SJSA1 (cell line): ENCODE results near the gene STRBP. TPM values are rescaled to one million over a fixed set of nuclear protein-coding genes. Genes with fewer than 3 reads are reported as not detected.
"Not testable (repeated sequence)": the region's sequence is repeated elsewhere in the genome, so short reads cannot be mapped to it uniquely, and the experiment has no call there.

ENCODE experiments used
- DNase-seq, 2 experiments: peaks; one replicate each; pipeline ENCODE4 v3.0.0-alpha.2; 2015 to 2020; ENCODE audit warnings: low spot score in 2 of 2, low read depth in 1 of 2
- H3K27ac ChIP-seq: fragments of 250-450 bp; sonication (Bioruptor Pico); 2 replicates; pipeline ENCODE4 v1.5.1; 2020; ENCODE audit warnings: mild to moderate bottlenecking, moderate library complexity
- H3K27me3 ChIP-seq: fragments of 250-450 bp; sonication (Bioruptor Pico); replicated peaks from 2 replicates; pipeline ENCODE4 v1.5.1; 2020; ENCODE audit warnings: mild to moderate bottlenecking, moderate library complexity
- H3K36me3 ChIP-seq: fragments of 250-450 bp; sonication (Bioruptor Pico); 2 replicates; pipeline ENCODE4 v1.5.1; 2020; ENCODE audit warnings: mild to moderate bottlenecking
- H3K4me1 ChIP-seq: fragments of 250-450 bp; sonication (Bioruptor Pico); replicated peaks from 2 replicates; pipeline ENCODE4 v1.6.1; 2021; ENCODE audit warnings: mild to moderate bottlenecking
- H3K4me3 ChIP-seq: fragments of 250-450 bp; sonication (Bioruptor Pico); 2 replicates; pipeline ENCODE4 v1.5.1; 2020; ENCODE audit warnings: mild to moderate bottlenecking
- H3K9me3 ChIP-seq: fragments of 250-450 bp; sonication (Bioruptor Pico); replicated peaks from 2 replicates; pipeline ENCODE4 v1.5.1; 2020; ENCODE audit warnings: mild to moderate bottlenecking
- total RNA-seq: library from RNA; depleted of rRNA; stranded (reverse); fragments of >200 nt; shearing (Covaris generic); gene quantifications from 2 replicates; pipeline ENCODE4 v1.2.3, GENCODE V29; 2014

The STRBP gene
- total RNA-seq, 1 experiment from 2014 or later = 5.3 TPM

DNA sequence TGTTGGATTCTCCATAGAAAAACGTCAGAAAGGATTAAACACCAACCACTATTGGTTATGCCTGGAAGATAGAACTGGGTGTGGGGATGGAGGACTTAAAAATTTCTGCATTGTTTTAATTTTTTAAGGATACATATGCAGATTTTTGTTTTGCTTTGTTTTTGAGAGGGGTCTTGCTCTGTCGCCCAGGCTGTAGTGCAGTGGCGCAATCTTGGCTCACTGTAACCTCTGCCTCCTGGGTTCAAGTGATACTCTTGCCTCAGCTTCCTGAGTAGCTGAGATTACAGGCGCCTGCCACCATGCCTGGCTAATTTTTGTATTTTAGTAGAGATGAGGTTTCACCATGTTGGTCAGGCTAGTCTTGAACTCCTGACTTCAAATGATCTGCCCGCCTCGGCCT lies 2.7 kb upstream of the STRBP start:
- not testable (repeated sequence) for DNase-seq, H3K4me1 ChIP-seq, H3K27ac ChIP-seq, H3K27me3 ChIP-seq, H3K36me3 ChIP-seq, H3K9me3 ChIP-seq, H3K4me3 ChIP-seq

DNA sequence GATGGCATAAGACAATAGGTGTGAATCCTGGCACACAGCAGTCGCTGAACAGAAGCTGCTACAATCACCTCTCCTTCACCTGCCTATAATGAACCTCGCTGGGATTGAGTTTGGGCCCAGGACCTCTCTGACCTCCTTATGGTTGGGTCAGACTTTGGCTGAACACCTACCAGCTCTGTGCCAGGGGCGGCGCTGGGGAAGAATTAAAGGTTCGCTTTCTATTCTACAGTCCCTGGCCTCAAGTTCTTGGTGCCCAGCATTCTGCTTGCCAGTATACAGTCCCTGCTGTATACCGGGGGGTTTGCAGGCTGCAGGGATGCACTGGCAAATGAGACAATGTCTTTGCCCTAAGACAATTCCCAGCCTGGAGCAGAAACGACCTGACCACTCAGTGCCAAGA lies 895 bp upstream of the STRBP start:
- no peak for DNase-seq
- no peak overlapping the region for H3K27ac ChIP-seq
- peaks cover 10% of the 10 kb centered on the region; the same call in 1 of the 2 replicates for H3K27me3 ChIP-seq
- H3K9me3 ChIP-seq = no peaks in the 10 kb centered on the region
- no peak overlapping the region for H3K4me3 ChIP-seq
- peaks cover 5% of the 10 kb centered on the region for H3K4me1 ChIP-seq
- no peaks in the 10 kb centered on the region for H3K36me3 ChIP-seq

DNA sequence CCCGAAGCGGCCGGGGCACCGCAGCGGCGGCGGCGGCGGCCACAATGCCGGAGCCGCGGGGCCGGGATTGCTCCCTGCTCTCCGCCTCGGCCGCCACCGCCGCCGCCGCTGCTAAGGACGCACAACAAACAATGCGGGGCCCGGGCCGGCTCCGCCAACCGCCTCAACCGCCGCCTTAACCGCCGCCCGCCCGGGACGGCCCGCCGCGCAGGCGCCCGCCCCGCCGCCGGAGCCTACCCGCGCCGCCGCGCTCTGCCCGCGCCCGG lies 254 bp downstream of the STRBP start:
- DNase-seq = no peak
- Histone ChIP-seq H3K4me1 (peaks cover 5% of the 10 kb centered on the region), H3K4me3 (peak overlapping the region; percentile 67), H3K27ac (no peak overlapping the region), H3K9me3 (no peaks in the 10 kb centered on the region), H3K27me3 (peaks cover 10% of the 10 kb centered on the region; the same call in 1 of the 2 replicates), H3K36me3 (no peaks in the 10 kb centered on the region)

DNA sequence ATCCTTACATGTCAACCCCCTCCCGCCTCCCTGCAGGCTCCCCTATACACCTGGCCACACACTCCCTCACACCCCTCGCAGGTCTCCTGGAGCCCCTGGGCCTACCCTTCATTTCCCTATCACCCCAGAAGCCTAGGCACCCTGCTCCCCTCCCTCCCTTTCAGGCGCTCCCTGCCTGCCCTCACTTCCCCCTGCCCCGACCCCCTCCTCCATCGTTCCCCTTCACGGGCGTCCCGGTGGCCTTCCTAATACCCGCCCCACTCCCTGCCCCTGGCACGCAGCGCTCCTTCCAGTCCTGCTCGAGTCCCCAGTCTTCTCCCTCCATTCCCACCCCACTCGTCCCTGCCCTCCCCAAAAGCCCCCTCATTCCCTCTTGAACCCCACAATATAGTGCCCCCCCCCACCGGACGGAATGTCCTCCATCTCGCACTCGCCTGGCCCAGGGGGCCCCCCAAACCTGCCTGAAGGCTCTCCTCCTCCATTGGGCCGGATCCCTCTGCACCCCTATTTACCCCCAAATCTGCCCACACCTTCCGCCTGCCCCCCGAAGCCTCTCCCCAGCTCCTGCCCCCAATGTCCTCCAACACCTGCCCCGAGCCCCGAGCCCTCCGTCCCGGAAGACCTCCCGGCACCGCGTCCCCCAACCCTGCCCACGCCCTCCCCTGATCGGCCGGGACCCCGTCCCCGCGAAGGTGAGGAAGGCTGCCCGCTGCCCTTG lies 746 bp downstream of the STRBP start:
- Histone ChIP-seq H3K4me3 (peak overlapping the region; percentile 67), H3K9me3 (no peaks in the 10 kb centered on the region), H3K27ac (no peak overlapping the region), H3K36me3 (no peaks in the 10 kb centered on the region), H3K27me3 (peaks cover 10% of the 10 kb centered on the region; the same call in 1 of the 2 replicates), H3K4me1 (peaks cover 5% of the 10 kb centered on the region)
- no peak for DNase-seq

DNA sequence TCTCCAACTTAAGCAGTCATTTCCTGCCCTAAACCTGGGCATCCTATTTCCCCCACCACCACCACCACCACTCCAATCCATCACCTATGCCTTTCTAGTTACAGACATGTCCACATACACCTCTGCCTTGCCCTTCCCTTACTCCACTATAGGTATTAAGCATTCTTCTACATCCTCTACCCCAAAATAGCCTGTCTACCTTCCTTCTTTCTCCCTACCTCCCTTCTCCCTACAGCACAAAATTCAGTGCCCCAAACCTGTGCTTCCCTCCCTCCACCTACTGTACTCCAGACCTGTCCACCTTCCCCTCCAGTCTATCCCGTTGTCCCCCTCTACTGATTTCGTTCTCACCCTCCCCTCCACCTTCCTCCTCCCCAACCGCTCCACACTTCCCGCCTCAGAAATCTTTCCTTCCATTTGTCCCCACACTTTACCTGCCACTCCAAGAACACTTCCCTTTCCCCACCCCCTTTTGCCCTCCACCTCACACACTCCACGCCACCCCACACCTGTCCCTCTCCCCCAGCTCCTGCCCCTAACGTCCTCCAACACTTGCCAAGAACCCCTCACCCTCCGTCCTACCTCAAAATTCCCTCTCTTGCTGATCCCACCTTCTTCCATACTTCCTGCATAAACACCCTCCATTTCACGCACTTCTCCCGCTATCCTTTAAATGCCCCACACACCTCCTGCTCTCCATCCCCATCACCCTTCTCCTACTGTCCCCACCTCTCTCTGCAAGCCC lies 1.6 kb downstream of the STRBP start:
- no peak for DNase-seq
- peaks cover 10% of the 10 kb centered on the region; the same call in 1 of the 2 replicates for H3K27me3 ChIP-seq
- H3K4me1 ChIP-seq = peaks cover 5% of the 10 kb centered on the region
- H3K27ac ChIP-seq = no peak overlapping the region
- no peak overlapping the region for H3K4me3 ChIP-seq
- no peaks in the 10 kb centered on the region for H3K36me3 ChIP-seq
- H3K9me3 ChIP-seq = no peaks in the 10 kb centered on the region

DNA sequence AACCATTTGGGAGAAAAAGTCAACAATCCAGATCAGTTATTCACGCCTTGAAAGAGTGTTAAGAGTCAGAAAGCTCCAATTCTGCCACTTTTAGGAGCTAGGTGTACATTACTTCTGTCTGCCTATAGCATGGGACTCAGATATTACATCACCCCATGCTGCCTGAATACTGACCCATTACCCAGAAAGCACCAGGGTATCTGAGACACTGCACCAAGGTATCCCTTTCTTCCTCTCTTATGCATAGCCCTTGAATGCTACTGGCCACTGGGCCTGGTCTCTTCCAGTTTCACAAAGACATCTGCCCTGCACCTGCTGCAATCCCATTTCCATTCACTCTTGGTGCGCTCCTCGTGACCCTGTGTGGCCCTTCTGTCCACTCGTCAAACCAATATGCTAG lies 2.6 kb downstream of the STRBP start:
- DNase-seq = no peak
- Histone ChIP-seq H3K4me1 (peaks cover 5% of the 10 kb centered on the region), H3K36me3 (no peaks in the 10 kb centered on the region), H3K27ac (no peak overlapping the region), H3K9me3 (no peaks in the 10 kb centered on the region), H3K27me3 (peaks cover 10% of the 10 kb centered on the region), H3K4me3 (no peak overlapping the region)

DNA sequence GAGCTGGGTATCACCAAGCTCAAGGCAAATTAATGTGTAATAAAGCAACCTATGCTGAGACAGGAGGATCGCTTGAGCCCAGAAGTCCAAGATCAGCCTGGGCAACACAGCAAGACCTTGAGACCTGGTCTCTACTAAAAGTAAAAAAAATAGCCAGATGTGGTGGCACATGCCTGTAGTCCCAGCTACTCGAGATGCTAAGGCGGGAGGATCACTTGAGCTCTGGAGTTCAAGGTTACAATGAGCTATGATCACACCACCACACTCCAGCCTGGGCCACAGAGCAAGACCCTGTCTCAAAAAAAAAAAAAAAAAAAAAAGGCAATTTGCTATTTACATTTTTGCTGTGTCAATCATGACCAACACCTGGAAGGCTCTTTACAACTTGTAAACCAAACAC lies 5.2 kb downstream of the STRBP start:
- Histone ChIP-seq H3K27me3 (peaks cover 10% of the 10 kb centered on the region), H3K27ac (no peak overlapping the region), H3K4me1 (no peaks in the 10 kb centered on the region), H3K36me3 (no peaks in the 10 kb centered on the region), H3K9me3 (no peaks in the 10 kb centered on the region), H3K4me3 (no peak overlapping the region)
- no peak for DNase-seq

DNA sequence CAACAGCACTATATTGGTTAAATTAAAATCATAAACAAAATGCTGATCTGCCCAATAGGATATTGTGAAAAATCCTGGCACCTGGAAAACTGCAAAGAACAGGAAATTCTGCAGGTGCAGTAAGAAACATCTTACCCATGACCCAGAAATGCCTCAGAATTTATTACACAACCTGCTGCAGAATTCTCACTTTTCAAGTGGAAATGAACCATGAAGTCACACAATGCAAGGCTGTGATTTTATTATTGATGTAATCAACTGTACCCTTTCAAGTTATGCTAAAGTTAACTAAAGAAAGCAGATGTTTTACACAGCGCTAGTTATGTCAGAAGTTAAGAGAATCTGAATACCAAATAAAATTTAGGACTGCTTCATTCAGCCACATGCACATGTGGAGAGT lies 6.0 kb downstream of the STRBP start:
- no peak for DNase-seq
- no peak overlapping the region for H3K27ac ChIP-seq
- H3K27me3 ChIP-seq = peaks cover 10% of the 10 kb centered on the region
- H3K9me3 ChIP-seq = no peaks in the 10 kb centered on the region
- no peaks in the 10 kb centered on the region for H3K36me3 ChIP-seq
- H3K4me3 ChIP-seq = no peak overlapping the region
- H3K4me1 ChIP-seq = no peaks in the 10 kb centered on the region

DNA sequence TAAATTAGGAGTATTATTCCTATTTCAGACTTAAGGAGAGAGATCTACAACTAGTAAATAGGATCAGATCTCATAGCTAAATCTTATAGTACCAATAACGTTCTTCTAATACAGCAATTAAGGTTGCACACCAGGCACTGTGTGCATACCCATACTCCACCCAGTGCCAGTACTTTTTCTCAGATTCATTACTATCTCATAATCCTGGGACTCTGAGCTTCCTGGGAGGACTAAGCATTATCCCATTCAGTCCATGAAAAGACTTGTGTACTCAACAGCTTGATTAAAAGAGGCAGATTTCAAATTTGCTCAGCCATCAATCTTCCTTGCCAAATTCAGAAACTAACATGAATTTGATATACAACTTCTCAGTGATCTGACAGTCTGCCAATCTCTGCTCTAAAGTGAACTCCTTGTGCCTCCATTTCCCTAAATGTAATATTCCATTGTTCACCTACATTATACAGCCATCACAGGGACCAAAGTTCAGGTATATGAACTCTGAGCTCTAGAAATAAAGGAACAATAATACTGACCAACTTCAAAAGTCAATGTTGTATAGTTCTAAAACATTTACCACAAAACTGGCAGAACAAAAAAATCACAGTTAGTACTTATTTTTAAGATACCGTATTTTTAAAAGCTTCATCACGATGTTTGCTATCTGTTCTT lies 7.2 kb downstream of the STRBP start:
- no peaks in the 10 kb centered on the region for H3K4me1 ChIP-seq
- H3K27ac ChIP-seq = no peak overlapping the region

DNA sequence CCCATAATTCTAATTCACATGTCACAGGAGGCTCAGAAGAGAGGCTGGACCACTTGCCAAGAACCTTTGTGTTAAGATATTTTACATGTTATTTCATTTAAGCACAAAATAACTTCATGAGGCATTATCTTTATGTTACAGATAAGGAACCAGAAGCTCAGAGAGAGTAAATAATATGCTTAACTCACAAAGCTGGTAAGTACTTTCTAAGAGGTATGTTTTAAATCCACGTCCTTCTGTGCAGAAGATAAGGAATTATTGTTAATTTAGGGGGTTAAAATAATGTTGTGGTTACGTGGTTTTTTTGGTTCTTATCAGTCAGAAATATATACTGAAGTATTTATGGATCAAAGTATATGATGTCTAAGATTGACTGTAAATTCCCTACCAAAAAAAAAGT lies 8.0 kb downstream of the STRBP start:
- Histone ChIP-seq H3K4me3 (no peak overlapping the region), H3K36me3 (no peaks in the 10 kb centered on the region), H3K4me1 (no peaks in the 10 kb centered on the region), H3K27me3 (peaks cover 1% of the 10 kb centered on the region), H3K27ac (no peak overlapping the region), H3K9me3 (no peaks in the 10 kb centered on the region)
- DNase-seq = no peak

More for the DNA sequence above, 7.2 kb downstream of the STRBP start:
- no peak overlapping the region for H3K4me3 ChIP-seq
- DNase-seq = no peak
- no peaks in the 10 kb centered on the region for H3K36me3 ChIP-seq
- H3K9me3 ChIP-seq = no peaks in the 10 kb centered on the region
- H3K27me3 ChIP-seq = peaks cover 6% of the 10 kb centered on the region

DNA sequence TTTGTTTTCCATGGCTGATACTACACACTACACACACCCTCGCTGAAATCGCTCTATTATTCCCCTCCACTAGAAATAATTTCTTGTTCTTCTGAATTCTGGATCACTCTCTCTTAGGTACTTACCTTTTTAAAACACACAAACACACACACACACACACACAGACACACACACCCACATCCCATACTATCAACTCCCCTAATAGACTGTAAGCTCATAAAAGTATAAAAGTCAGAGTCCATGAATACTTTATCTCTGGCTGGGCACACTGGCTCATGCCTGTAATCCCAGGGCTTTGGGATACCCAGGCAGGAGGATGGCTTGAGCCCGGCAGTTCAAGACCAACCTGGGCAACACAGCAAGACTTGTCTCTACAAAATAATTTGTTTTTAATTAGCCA lies 11.1 kb downstream of the STRBP start:
- DNase-seq = no peak
- Histone ChIP-seq H3K9me3 (no peaks in the 10 kb centered on the region), H3K27me3 (no peaks in the 10 kb centered on the region; the same call in none of the 2 replicates), H3K27ac (no peak overlapping the region), H3K4me1 (no peaks in the 10 kb centered on the region), H3K36me3 (no peaks in the 10 kb centered on the region), H3K4me3 (no peak overlapping the region)

DNA sequence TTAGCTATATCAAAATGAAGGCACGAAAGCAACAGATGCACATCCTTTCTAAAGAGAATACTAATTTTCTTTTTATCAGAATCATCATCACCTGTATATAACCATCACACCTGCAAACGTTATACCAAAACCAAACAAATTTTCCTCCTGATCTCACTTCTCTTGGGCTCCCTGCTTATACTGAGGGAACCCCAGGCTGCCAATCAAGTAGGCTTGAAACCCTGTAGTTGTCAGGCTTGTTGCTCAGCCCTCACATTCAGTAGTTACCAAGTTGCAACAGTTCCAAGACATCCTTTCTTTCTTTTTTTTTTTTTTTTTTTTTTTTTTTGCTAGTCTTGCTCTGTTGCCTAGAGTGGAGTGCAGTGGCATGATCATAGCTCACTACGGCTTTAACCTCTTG lies 12.7 kb downstream of the STRBP start:
- no peaks in the 10 kb centered on the region; the same call in 1 of the 2 replicates for H3K27me3 ChIP-seq
- no peak overlapping the region for H3K27ac ChIP-seq
- no peaks in the 10 kb centered on the region for H3K36me3 ChIP-seq
- H3K4me1 ChIP-seq = no peaks in the 10 kb centered on the region
- no peak overlapping the region for H3K4me3 ChIP-seq
- no peak for DNase-seq
- H3K9me3 ChIP-seq = no peaks in the 10 kb centered on the region

DNA sequence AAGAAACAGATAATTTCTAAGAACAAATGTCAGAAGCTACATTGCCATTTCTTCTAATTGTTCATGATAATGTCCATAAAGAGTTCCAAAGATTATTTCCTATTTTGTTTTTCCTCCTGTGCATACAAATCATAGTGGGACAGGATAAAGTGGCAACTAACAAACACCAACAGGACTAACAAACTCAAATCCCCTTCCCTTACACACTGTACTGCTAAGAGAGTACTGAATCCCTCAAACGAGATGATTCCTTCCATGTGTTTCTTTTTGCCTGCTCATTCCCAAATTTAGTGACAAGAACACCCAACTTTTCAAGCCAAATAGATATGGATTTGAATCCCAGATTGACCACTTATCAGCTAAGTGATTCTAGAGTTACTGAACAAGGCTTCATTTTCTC lies 15.2 kb downstream of the STRBP start:
- no peak for DNase-seq
- Histone ChIP-seq H3K4me3 (no peak overlapping the region), H3K27me3 (no peaks in the 10 kb centered on the region; the same call in none of the 2 replicates), H3K36me3 (no peaks in the 10 kb centered on the region), H3K9me3 (no peaks in the 10 kb centered on the region), H3K27ac (no peak overlapping the region), H3K4me1 (no peaks in the 10 kb centered on the region)

DNA sequence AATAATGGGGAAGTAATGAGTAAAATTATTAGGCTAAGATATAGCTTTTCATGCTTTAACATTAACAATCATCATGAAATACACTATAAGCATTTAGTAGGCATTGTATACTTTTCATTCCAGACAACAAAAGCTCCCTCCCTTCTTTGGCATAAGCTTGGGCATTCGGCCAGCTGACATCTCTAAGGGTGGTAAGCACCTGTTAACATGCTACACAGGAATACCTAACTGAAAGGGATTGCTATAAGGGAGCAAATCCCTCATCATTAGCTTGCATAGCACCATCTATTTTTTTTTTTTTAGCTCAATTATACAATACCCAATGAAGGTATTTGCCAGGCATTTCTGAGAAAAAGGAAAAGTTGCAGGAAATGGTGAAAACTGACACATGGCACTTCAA lies 16.6 kb downstream of the STRBP start:
- H3K4me3 ChIP-seq = no peak overlapping the region
- H3K36me3 ChIP-seq = no peaks in the 10 kb centered on the region
- DNase-seq = no peak
- no peaks in the 10 kb centered on the region; the same call in none of the 2 replicates for H3K27me3 ChIP-seq
- no peaks in the 10 kb centered on the region for H3K4me1 ChIP-seq
- H3K9me3 ChIP-seq = no peaks in the 10 kb centered on the region
- no peak overlapping the region for H3K27ac ChIP-seq
